HS-27A (cell line): ENCODE data around the gene LTBR.
A peak's percentile ranks its signal among the peaks of the same experiment; 100 is the strongest.

Source experiments
- DNase-seq: peaks from one replicate; pipeline ENCODE4 v3.0.0-alpha.2; 2012; ENCODE audit warnings: low read depth, missing footprints

Gene LTBR

GRCh38 chr12:6384499-6385436 is 806 bp downstream of the LTBR start:
- no peak for DNase-seq

- no peak for DNase-seq
These were observed 2.1 kb downstream of the LTBR start for GRCh38 chr12:6386038-6386437.

GRCh38 chr12:6386491-6386890 is 2.5 kb downstream of the LTBR start:
- DNase-seq, result no peak

- DNase-seq, result no peak
These were observed 3.6 kb downstream of the LTBR start for GRCh38 chr12:6387541-6387940.

- DNase-seq, result no peak
These were observed 6.3 kb downstream of the LTBR start for GRCh38 chr12:6390084-6390799.

- no peak for DNase-seq
These were observed 7.1 kb downstream of the LTBR start for GRCh38 chr12:6391013-6391412.

- DNase-seq, result no peak
These were observed 8.5 kb downstream of the LTBR start for GRCh38 chr12:6392504-6392903.

- no peak for DNase-seq
These were observed 9.1 kb downstream of the LTBR start for GRCh38 chr12:6393109-6393508.

GRCh38 chr12:6394398-6394797 is 10.4 kb downstream of the LTBR start:
- DNase-seq, result no peak

- no peak for DNase-seq
These were observed 12.1 kb downstream of the LTBR start for GRCh38 chr12:6396031-6396430.

- DNase-seq, result no peak
These were observed 16.1 kb downstream of the LTBR start for GRCh38 chr12:6399884-6400644.

GRCh38 chr12:6404390-6404789 is 20.4 kb downstream of the LTBR start:
- no peak for DNase-seq

- no peak for DNase-seq
These were observed 22.0 kb downstream of the LTBR start for GRCh38 chr12:6405963-6406362.

- no peak for DNase-seq
These were observed 23.4 kb downstream of the LTBR start for GRCh38 chr12:6407236-6407954.

GRCh38 chr12:6416596-6416995 is 32.6 kb downstream of the LTBR start:
- no peak for DNase-seq

- no peak for DNase-seq
These were observed 34.8 kb downstream of the LTBR start for GRCh38 chr12:6418796-6419195.

- no peak for DNase-seq
These were observed 36.4 kb downstream of the LTBR start for GRCh38 chr12:6420364-6420763.

GRCh38 chr12:6423267-6424007 is 39.5 kb downstream of the LTBR start:
- DNase-seq, result peak; percentile 89

GRCh38 chr12:6424008-6424347 is 40.0 kb downstream of the LTBR start:
- DNase-seq, result no peak

GRCh38 chr12:6424866-6425265 is 40.9 kb downstream of the LTBR start:
- no peak for DNase-seq
